Measurements from ENCODE around the gene PIEZO1. TPM values are rescaled to one million over a fixed set of nuclear protein-coding genes. Genes with fewer than 3 reads are reported as not detected.

PIEZO1 gene
- total RNA-seq = 100 to 1,000 TPM in 2 of 4 donors, 10 to 100 TPM in 2; 62.3 to 161 (median 123) TPM

DNA sequence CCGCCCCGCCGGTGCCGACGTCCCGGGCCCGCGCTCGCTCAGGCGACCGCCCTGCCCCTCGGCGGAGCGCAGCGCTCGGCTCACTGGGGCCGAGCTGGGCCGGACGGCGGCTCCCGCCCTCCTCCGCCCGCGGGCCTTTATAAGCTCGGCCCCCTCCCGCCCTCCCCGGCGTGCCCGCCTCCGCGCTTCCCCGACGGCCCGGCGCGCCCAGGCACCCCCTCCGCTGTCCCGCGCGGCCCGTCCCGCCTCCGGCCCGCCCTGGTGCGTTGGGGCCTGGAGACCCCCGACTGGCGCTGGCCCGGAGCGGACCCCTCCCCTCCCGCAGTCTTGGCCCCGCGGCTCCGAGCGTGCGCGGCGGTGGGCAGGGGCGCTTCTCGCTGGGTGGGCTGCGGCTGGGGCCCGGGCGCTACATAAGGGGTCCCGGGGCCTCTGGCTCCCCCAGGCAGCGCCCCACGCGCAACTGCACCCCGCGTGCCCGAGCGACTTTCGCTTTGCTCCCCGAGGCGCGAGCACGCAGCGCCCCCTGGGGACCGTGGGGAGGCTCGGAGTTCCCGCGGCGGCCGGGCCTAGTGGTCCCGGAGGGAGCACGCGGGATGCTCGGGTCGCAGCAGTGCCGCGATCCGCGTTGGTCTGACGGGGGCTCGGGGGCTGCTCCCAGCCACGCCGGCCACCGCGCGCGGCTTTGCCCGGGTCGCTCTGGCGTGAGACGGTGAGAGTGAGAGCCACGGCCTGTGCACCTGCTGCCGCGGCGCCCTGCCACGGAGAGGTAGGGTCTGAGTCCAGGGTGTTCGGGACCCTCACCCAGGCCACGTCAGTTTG is at the start of gene PIEZO1:
Gene PIEZO1 (minus strand): TSS at position 115 of the 819 bp plus-strand sequence. CDS start 256 bp downstream, outside the sequence.
- intact Hi-C loops (cut with DNase I; ENCODE audit: low total_unique reads) = loop anchor here (5.0 kb wide), 1 partner anchor 43 kb away; no protein-coding TSS in a partner anchor
- H3K4me3 ChIP-seq = peak within 1 kb of the TSS; percentile 44 to 97
- DNase-seq = peak; percentile 76 to 80
- peak within 1 kb of the TSS; percentile 82 to 97 for H3K27ac ChIP-seq
- no peaks in the 10 kb centered on the region for H3K36me3 ChIP-seq
- peak; percentile 27 to 62 for TF ChIP-seq POLR2A (IDR thresholded peaks at IDR 0.05)
- TF ChIP-seq, protein P1, sequence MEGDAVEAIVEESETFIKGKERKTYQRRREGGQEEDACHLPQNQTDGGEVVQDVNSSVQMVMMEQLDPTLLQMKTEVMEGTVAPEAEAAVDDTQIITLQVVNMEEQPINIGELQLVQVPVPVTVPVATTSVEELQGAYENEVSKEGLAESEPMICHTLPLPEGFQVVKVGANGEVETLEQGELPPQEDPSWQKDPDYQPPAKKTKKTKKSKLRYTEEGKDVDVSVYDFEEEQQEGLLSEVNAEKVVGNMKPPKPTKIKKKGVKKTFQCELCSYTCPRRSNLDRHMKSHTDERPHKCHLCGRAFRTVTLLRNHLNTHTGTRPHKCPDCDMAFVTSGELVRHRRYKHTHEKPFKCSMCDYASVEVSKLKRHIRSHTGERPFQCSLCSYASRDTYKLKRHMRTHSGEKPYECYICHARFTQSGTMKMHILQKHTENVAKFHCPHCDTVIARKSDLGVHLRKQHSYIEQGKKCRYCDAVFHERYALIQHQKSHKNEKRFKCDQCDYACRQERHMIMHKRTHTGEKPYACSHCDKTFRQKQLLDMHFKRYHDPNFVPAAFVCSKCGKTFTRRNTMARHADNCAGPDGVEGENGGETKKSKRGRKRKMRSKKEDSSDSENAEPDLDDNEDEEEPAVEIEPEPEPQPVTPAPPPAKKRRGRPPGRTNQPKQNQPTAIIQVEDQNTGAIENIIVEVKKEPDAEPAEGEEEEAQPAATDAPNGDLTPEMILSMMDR (IDR thresholded peaks at IDR 0.05) = peak; percentile 81 to 98 (median 96)
- H3K4me1 ChIP-seq = no peaks in the 10 kb centered on the region
- no peaks in the 10 kb centered on the region for H3K27me3 ChIP-seq
- H3K9me3 ChIP-seq = no peaks in the 10 kb centered on the region

- TF ChIP-seq, protein P1 (IDR thresholded peaks at IDR 0.05) = no peak
- TF ChIP-seq POLR2A (IDR thresholded peaks at IDR 0.05) = no peak
- no peak overlapping the region for H3K27ac ChIP-seq
- no peaks in the 10 kb centered on the region for H3K9me3 ChIP-seq
- no peak overlapping the region for H3K4me3 ChIP-seq
- no peaks in the 10 kb centered on the region for H3K4me1 ChIP-seq
- intact Hi-C loops (cut with DNase I; ENCODE audit: low total_unique reads) = no loop called here
- no peak for DNase-seq
- no peaks in the 10 kb centered on the region for H3K27me3 ChIP-seq
- no peaks in the 10 kb centered on the region for H3K36me3 ChIP-seq
Observed at GRCh38 chr16:88834670-88835069, 49.6 kb upstream of the PIEZO1 start.

DNA sequence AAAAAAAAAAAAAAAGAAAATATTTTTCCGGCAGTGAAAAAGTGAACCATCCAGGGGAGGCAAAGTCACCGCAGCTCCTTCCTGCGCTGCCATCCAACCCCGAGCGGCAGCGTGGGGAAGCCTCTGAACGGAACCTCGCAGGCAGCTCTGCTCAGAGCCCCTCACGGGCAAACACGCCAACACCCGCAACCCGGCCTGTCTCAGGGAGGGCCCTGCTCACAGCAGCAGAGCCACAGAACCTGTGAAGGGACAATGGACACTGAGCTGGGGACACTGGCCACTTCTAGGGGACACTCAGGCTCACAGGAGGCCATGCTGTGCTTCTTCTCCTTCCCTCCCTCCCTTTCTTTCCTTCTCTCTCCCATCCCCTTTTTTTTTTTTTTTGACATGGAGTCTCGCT is 48.1 kb upstream of the PIEZO1 start:
- H3K4me3 ChIP-seq = no peak overlapping the region
- TF ChIP-seq POLR2A (IDR thresholded peaks at IDR 0.05) = no peak
- TF ChIP-seq, protein P1 (IDR thresholded peaks at IDR 0.05) = no peak
- no peak for DNase-seq
- H3K4me1 ChIP-seq = no peaks in the 10 kb centered on the region
- no peaks in the 10 kb centered on the region for H3K27me3 ChIP-seq
- no peaks in the 10 kb centered on the region for H3K36me3 ChIP-seq
- intact Hi-C loops (cut with DNase I; ENCODE audit: low total_unique reads) = no loop called here
- no peak overlapping the region for H3K27ac ChIP-seq
- H3K9me3 ChIP-seq = no peaks in the 10 kb centered on the region

GRCh38 chr16:88831838-88832237 is 46.8 kb upstream of the PIEZO1 start:
- intact Hi-C loops (cut with DNase I; ENCODE audit: low total_unique reads) = no loop called here
- no peaks in the 10 kb centered on the region for H3K4me1 ChIP-seq
- H3K27ac ChIP-seq = no peak overlapping the region
- no peaks in the 10 kb centered on the region for H3K27me3 ChIP-seq
- DNase-seq = no peak
- TF ChIP-seq POLR2A (IDR thresholded peaks at IDR 0.05) = no peak
- TF ChIP-seq, protein P1 (IDR thresholded peaks at IDR 0.05) = no peak
- H3K36me3 ChIP-seq = no peaks in the 10 kb centered on the region
- H3K9me3 ChIP-seq = no peaks in the 10 kb centered on the region
- H3K4me3 ChIP-seq = no peak overlapping the region

- intact Hi-C loops (cut with DNase I; ENCODE audit: low total_unique reads) = no loop called here
Observed at GRCh38 chr16:88830783-88831182, 45.8 kb upstream of the PIEZO1 start.

More at GRCh38 chr16:88830783-88831182, 45.8 kb upstream of the PIEZO1 start:
- H3K27me3 ChIP-seq = no peaks in the 10 kb centered on the region
- H3K4me1 ChIP-seq = no peaks in the 10 kb centered on the region
- no peak for DNase-seq
- H3K36me3 ChIP-seq = no peaks in the 10 kb centered on the region
- no peak for TF ChIP-seq POLR2A (IDR thresholded peaks at IDR 0.05)
- TF ChIP-seq, protein P1 (IDR thresholded peaks at IDR 0.05) = no peak
- H3K4me3 ChIP-seq = no peak overlapping the region
- H3K9me3 ChIP-seq = no peaks in the 10 kb centered on the region
- no peak overlapping the region for H3K27ac ChIP-seq
